Measurements from ENCODE around the gene RNU7-1.

GRCh38 chr12:6960593-6961277 is 17.1 kb downstream of the RNU7-1 start:
- TF ChIP-seq CTCF (IDR thresholded peaks at IDR 0.05): peak in 1 of 5 experiments; percentile 35
- no peak for TF ChIP-seq POLR2AphosphoS5 (IDR thresholded peaks at IDR 0.05)
- no peak for TF ChIP-seq EP300 (IDR thresholded peaks at IDR 0.05; ENCODE audit: low read depth)
- TF ChIP-seq POLR2A (IDR thresholded peaks at IDR 0.05): no peak

All from transverse colon (tissue), 4 donors.